Lower leg skin (tissue), 4 donors: ENCODE measurements around the gene OR1N2. TPM values are rescaled to one million over a fixed set of nuclear protein-coding genes. Genes with fewer than 3 reads are reported as not detected.
"Not testable (repeated sequence)": the region's sequence is repeated elsewhere in the genome, so short reads cannot be mapped to it uniquely, and the experiment has no call there.

ENCODE experiments used
- DNase-seq, 2 donors: peaks; one replicate each; pipeline ENCODE4 v3.0.0-alpha.2; 2019; ENCODE audit warnings: low spot score in 2 of 2
- H3K4me3 ChIP-seq: fragments of 200-600 bp; sonication (generic); 2 replicates; pipeline ENCODE4 v1.5.1; 2017; ENCODE audit warnings: mild to moderate bottlenecking, low read depth; ENCODE audit not compliant: poor library complexity, severe bottlenecking
- CTCF ChIP-seq, 3 donors: fragments of 450-650 bp; IDR thresholded peaks; one replicate each; pipeline ENCODE4 v1.5.1; 2016; ENCODE audit warnings: antibody characterized with exemption in 3 of 3, mild to moderate bottlenecking in 3 of 3, moderate library complexity in 2 of 3
- POLR2A ChIP-seq, 2 donors: fragments of 450-650 bp; IDR thresholded peaks; one replicate each; pipeline ENCODE4 v1.6.1; 2016 to 2017; ENCODE audit warnings: antibody characterized with exemption in 2 of 2, mild to moderate bottlenecking in 1 of 2, moderate library complexity in 1 of 2
- WGBS, 2 donors: methylation state at CpG; one replicate each; pipeline ENCODE4 v1.1.5; 2018; 5-methylcytosine and 5-hydroxymethylcytosine counted together
- intact Hi-C: fragments of 100-400 bp; cut with DNase I; formaldehyde crosslinking; loops from one replicate; pipeline ENCODE4 v1.15.0; 2023; ENCODE audit warnings: low total_unique reads
- total RNA-seq, 4 donors: library from RNA; depleted of rRNA; stranded (reverse); fragments of >200 nt; gene quantifications; one replicate each; pipeline ENCODE4 v1.1.0, GENCODE V29; 2016

OR1N2 gene
- total RNA-seq, 4 donors from 2014 or later: not detected

- no peak for DNase-seq
- intact Hi-C loops: no loop called here
- WGBS, 2 donors: 81 to 86% methylated on average over 10 of the region's 10 CpGs
- H3K4me3 ChIP-seq: no peak overlapping the region
- no peak for TF ChIP-seq POLR2A (IDR thresholded peaks at IDR 0.05)
- no peak for TF ChIP-seq CTCF (IDR thresholded peaks at IDR 0.05)
Measured at GRCh38 chr9:122526602-122527001, 26.3 kb upstream of the OR1N2 start.

GRCh38 chr9:122527193-122527592, 25.7 kb upstream of the OR1N2 start, which contains the start of gene OR1N1:
Gene OR1N1, minus strand, starts transcription at chr9:122527293. Its CDS starts 0 bp downstream, at chr9:122527293.
- intact Hi-C loops: no loop called here
- DNase-seq: no peak
- H3K4me3 ChIP-seq: no peak within 1 kb of the TSS
- WGBS, 2 donors: 79 to 88% methylated on average over 3 of the region's 3 CpGs
- no peak for TF ChIP-seq CTCF (IDR thresholded peaks at IDR 0.05)

- DNase-seq, intact Hi-C loops, H3K4me3 ChIP-seq: not testable (repeated sequence)
- 75 to 81% methylated on average over 4 of the region's 4 CpGs for WGBS, 2 donors
Measured at GRCh38 chr9:122531157-122531556, 21.8 kb upstream of the OR1N2 start.

DNA sequence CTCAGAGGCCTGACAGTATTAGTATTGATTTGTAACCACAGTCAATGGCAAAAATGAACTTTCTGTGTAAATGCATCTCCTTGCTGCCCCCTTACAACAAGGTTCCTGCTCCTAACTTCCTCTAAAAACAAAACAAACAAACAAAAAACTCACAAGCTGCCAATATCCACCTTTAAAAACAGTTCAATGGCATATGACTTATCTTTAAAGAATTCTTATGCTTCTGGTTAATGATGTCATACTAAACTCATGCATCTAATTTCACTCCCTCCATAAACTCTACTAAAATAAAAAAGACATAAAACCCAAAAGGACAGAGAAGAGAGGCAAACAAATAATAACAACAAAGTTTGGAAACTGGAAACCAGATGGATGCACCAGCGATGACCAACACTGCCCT, 16.8 kb upstream of the OR1N2 start:
- no peak overlapping the region for H3K4me3 ChIP-seq
- intact Hi-C loops: no loop called here
- 95 to 97% methylated on average over 1 of the region's 1 CpG for WGBS, 2 donors
- no peak for DNase-seq
- TF ChIP-seq POLR2A (IDR thresholded peaks at IDR 0.05): no peak
- TF ChIP-seq CTCF (IDR thresholded peaks at IDR 0.05): no peak

- intact Hi-C loops, DNase-seq, H3K4me3 ChIP-seq: not testable (repeated sequence)
- WGBS, 2 donors: 60 to 70% methylated on average over 7 of the region's 7 CpGs
Measured at GRCh38 chr9:122537066-122537465, 15.8 kb upstream of the OR1N2 start.

DNA sequence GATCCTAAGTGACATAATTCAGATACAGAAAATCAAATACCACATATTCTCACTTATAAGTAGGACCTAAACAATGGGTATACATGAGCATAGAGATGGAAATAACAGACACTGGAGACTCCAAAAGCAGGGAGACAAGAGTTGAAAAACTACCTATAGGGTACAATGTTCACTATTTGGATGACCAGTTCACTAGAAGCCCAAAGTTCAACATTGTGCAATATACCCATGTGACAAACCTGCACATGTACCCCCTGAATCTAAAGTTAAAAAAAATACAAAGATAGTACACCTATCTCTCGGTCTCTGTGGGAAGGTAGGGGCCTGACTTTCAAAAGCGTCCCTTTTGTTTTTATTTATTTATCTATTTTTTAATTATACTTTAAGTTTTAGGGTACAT, 14.2 kb upstream of the OR1N2 start:
- TF ChIP-seq POLR2A (IDR thresholded peaks at IDR 0.05): no peak
- TF ChIP-seq CTCF (IDR thresholded peaks at IDR 0.05): no peak
- 59 to 74% methylated on average over 2 of the region's 2 CpGs for WGBS, 2 donors
- no peak overlapping the region for H3K4me3 ChIP-seq
- no peak for DNase-seq
- intact Hi-C loops: no loop called here

DNA sequence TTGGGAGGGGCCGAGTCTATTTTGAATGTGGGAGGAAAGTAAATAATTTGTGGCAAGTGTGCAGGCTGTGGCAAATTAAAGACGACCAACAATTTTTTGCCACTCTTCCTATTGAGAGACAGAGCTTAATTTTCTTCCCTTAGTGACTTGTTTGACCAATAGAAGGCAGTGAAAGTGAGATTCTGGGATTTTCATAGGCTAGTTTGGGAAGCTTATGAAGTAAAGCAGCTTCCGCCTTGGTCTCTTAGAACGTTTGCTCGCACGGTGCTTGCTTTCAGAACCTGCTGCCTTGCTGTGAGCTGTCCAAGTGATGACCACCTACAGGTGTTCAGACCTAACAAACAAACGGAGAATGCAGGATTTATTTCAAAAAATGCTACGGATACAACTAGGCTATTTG, 6.7 kb upstream of the OR1N2 start:
- DNase-seq: no peak
- no peak overlapping the region for H3K4me3 ChIP-seq
- TF ChIP-seq POLR2A (IDR thresholded peaks at IDR 0.05) (no peak), CTCF (IDR thresholded peaks at IDR 0.05) (no peak)
- 59 to 62% methylated on average over 8 of the region's 8 CpGs for WGBS, 2 donors
- intact Hi-C loops: no loop called here
